Spleen (tissue), 11 donors: ENCODE results near the gene KCNC2. TPM values are rescaled to one million over a fixed set of nuclear protein-coding genes. Genes with fewer than 3 reads are reported as not detected.

Experiments
- DNase-seq: peaks from one replicate; pipeline ENCODE4 v3.0.0-alpha.2; 2020
- H3K27ac ChIP-seq, 8 donors: fragments of 200-600 bp; sonication (generic) in 7 of 8; 1 replicate in 4 of 8; 2 replicates in 4 of 8; pipeline versions ENCODE4 v1.5.0 to v1.8.0; 2016 to 2021; ENCODE audit warnings: inconsistent platforms in 4 of 8, mild to moderate bottlenecking in 4 of 8, moderate library complexity in 1 of 8
- H3K27me3 ChIP-seq, 7 donors: fragments of 200-600 bp; sonication (generic) in 6 of 7; replicated peaks in 1 of 7; 1 replicate in 4 of 7; 2 replicates in 3 of 7; pipeline versions ENCODE4 v1.5.0 to v1.8.0; 2016 to 2021; ENCODE audit warnings: inconsistent platforms in 3 of 7, mild to moderate bottlenecking in 1 of 7
- H3K36me3 ChIP-seq, 6 donors: fragments of 200-600 bp; sonication (generic) in 5 of 6; 1 replicate in 4 of 6; 2 replicates in 2 of 6; pipeline versions ENCODE4 v1.5.0 to v1.8.0; 2016 to 2021; ENCODE audit warnings: inconsistent platforms in 2 of 6
- H3K4me1 ChIP-seq, 6 donors: fragments of 200-600 bp; sonication (generic) in 5 of 6; 1 replicate in 3 of 6; 2 replicates in 3 of 6; pipeline versions ENCODE4 v1.5.0 to v1.8.0; 2016 to 2021; ENCODE audit warnings: inconsistent platforms in 3 of 6
- H3K4me3 ChIP-seq, 8 donors: fragments of 200-600 bp; sonication (generic) in 7 of 8; 1 replicate in 4 of 8; 2 replicates in 4 of 8; pipeline versions ENCODE4 v1.5.0 to v1.8.0; 2016 to 2021; ENCODE audit warnings: inconsistent platforms in 4 of 8, mild to moderate bottlenecking in 4 of 8, moderate library complexity in 2 of 8
- H3K9me3 ChIP-seq, 8 donors: fragments of 200-600 bp; sonication (generic) in 7 of 8; 1 replicate in 4 of 8; 2 replicates in 4 of 8; pipeline versions ENCODE4 v1.5.0 to v1.8.0; 2016 to 2021; ENCODE audit warnings: inconsistent platforms in 4 of 8
- POLR2A ChIP-seq, 3 donors: fragments of 450-650 bp; IDR thresholded peaks; one replicate each; pipeline ENCODE4 v1.5.1; 2017; ENCODE audit warnings: antibody characterized with exemption in 3 of 3, mild to moderate bottlenecking in 1 of 3
- POLR2AphosphoS5 ChIP-seq, 3 donors: sonication (generic); formaldehyde crosslinking; IDR thresholded peaks; one replicate each; pipeline ENCODE4 v1.5.1; 2017; ENCODE audit warnings: antibody characterized with exemption in 3 of 3
- WGBS, 5 donors: extraction: QIAGEN DNeasy Blood & Tissue Kit in 3 of 5; methylation state at CpG; one replicate each; pipeline versions ENCODE4 v1.1.5 to v1.1.7; 2013 to 2018; 5-methylcytosine and 5-hydroxymethylcytosine counted together
- intact Hi-C: fragments of 100-400 bp; cut with DNase I; formaldehyde crosslinking; loops from one replicate; pipeline ENCODE4 v1.15.0; 2023; ENCODE audit warnings: low total_unique reads
- polyA plus RNA-seq, 3 donors: library from polyadenylated mRNA; stranded (reverse); fragments of 200-250 nt; gene quantifications; one replicate each; pipeline ENCODE4 v1.2.1, GENCODE V29; 2013
- total RNA-seq, 7 donors: library from RNA; depleted of rRNA in 3 of 7; stranded (reverse); fragments of >200 nt in 3 of 7; fragmentation: NEBNext Ultra II Directional in 4 of 7; extraction: Animal tissue kit (Norgen Biotek cat#: 25700) in 4 of 7; gene quantifications; one replicate each; pipeline versions ENCODE4 v1.1.0 to v1.2.1, GENCODE V29; 2016 to 2021
- TF ChIP-seq, protein P1 (sequence below), 11 experiments: fragments of 200-600 bp in 7 of 11; fragments of 450-650 bp in 4 of 11; sonication (generic) in 4 of 11; IDR thresholded peaks in 8 of 11; conservative IDR thresholded peaks in 3 of 11; 1 replicate in 7 of 11; 2 replicates in 4 of 11; pipeline versions ENCODE4 v1.4.0 to v1.8.0; 2016 to 2021; ENCODE audit warnings: antibody characterized with exemption in 11 of 11, inconsistent platforms in 4 of 11, mild to moderate bottlenecking in 1 of 11
- donor health status: healthy with polysubstance abuse.
- donor health status: DM: no; HTN: no; CAD: no; lungs with moderate emphysema.
- donor health status: DM: no; HTN: no; CAD: no.
- donor health status: Bipolar disorder and iron deficiency.
- donor health status: healthy.
- donor health status: DM: no; HTN: no; CAD: no.
- donor health status: DM: yes; HTN: yes; CAD: no.

The KCNC2 gene
- total and polyA plus RNA-seq, 10 donors, result not detected

DNA sequence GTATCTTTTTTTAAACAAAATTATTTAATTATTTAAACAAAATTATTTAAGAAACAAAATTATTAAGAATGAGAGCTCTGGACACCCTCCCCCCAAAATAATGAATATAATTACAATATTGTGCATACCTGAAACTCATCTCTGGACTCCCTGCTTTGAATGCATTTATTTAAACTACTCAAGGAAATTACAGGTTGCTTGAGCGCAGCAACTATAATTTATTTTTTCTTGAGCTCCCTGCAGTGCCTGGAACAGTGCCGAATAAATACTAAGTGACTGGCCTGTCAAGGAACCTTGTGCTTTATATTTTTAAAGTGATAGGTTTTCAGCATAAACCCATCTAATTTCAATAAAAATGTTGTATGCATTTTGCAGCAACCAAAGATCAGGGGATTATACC, 93.9 kb downstream of the KCNC2 start:
- no peak overlapping the region for H3K27ac ChIP-seq
- intact Hi-C loops, result no loop called here
- DNase-seq, result no peak
- no peaks in the 10 kb centered on the region for H3K36me3 ChIP-seq
- 86 to 96% (median 94%) methylated on average over 2 of the region's 2 CpGs for WGBS, 5 donors
- no peaks in the 10 kb centered on the region for H3K27me3 ChIP-seq
- no peak for TF ChIP-seq POLR2A (IDR thresholded peaks at IDR 0.05)
- TF ChIP-seq, protein P1, sequence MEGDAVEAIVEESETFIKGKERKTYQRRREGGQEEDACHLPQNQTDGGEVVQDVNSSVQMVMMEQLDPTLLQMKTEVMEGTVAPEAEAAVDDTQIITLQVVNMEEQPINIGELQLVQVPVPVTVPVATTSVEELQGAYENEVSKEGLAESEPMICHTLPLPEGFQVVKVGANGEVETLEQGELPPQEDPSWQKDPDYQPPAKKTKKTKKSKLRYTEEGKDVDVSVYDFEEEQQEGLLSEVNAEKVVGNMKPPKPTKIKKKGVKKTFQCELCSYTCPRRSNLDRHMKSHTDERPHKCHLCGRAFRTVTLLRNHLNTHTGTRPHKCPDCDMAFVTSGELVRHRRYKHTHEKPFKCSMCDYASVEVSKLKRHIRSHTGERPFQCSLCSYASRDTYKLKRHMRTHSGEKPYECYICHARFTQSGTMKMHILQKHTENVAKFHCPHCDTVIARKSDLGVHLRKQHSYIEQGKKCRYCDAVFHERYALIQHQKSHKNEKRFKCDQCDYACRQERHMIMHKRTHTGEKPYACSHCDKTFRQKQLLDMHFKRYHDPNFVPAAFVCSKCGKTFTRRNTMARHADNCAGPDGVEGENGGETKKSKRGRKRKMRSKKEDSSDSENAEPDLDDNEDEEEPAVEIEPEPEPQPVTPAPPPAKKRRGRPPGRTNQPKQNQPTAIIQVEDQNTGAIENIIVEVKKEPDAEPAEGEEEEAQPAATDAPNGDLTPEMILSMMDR (IDR thresholded peaks at IDR 0.05 in 8 of 11, conservative IDR thresholded peaks at IDR 0.05 in 3 of 11), result no peak
- no peak for TF ChIP-seq POLR2AphosphoS5 (IDR thresholded peaks at IDR 0.05)
- H3K4me1 ChIP-seq, result no peaks in the 10 kb centered on the region
- H3K4me3 ChIP-seq, result no peak overlapping the region
- H3K9me3 ChIP-seq, result no peaks in the 10 kb centered on the region

DNA sequence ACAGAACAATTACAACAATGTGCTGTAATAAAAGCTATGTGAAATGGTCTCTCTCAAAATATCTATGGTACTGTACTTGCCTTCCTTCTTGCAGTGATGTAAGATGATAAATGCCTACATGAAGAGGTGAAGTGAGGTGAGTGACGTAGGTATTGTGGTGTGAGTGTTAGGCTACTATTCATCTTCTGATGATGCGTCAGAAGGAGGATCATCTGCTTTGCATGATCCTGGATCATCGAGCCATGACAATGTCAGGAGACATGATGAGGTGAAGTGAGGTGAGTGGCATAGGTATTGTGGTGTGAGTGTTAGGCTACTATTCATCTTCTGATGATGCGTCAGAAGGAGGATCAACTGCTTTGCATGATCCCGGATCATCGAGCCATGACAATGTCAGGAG, 105.8 kb downstream of the KCNC2 start:
- no peaks in the 10 kb centered on the region for H3K9me3 ChIP-seq
- no peak overlapping the region for H3K4me3 ChIP-seq
- intact Hi-C loops, result no loop called here
- no peak overlapping the region for H3K27ac ChIP-seq
- H3K36me3 ChIP-seq, result no peaks in the 10 kb centered on the region
- no peaks in the 10 kb centered on the region for H3K4me1 ChIP-seq
- no peaks in the 10 kb centered on the region for H3K27me3 ChIP-seq
- WGBS, 5 donors, result 90 to 94% (median 92%) methylated on average over 6 of the region's 6 CpGs
- no peak for DNase-seq
- TF ChIP-seq, protein P1 (IDR thresholded peaks at IDR 0.05 in 8 of 11, conservative IDR thresholded peaks at IDR 0.05 in 3 of 11), result no peak
- TF ChIP-seq POLR2AphosphoS5 (IDR thresholded peaks at IDR 0.05) (no peak), POLR2A (IDR thresholded peaks at IDR 0.05) (no peak)

DNA sequence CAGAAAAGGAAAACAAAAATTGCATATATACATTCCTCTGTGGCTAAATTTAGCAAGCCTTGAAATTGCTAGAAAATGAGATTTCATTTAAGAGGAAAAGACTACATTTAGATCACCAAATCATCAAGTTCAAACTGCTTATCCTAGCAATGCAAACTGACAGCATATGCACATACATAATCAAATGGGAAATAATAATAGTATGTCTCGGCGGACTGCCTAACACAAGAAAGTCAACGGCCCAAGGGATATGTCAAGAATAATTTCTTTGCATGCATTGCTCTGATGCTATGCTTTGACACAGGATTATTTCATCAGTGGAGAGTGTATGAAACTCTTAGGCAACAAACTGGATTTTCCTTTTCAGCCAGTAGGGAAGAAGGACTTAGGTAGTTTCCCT, 107.9 kb downstream of the KCNC2 start:
- H3K4me1 ChIP-seq, result no peaks in the 10 kb centered on the region
- no peaks in the 10 kb centered on the region for H3K9me3 ChIP-seq
- no peak for TF ChIP-seq POLR2A (IDR thresholded peaks at IDR 0.05)
- TF ChIP-seq POLR2AphosphoS5 (IDR thresholded peaks at IDR 0.05), result no peak
- TF ChIP-seq, protein P1 (IDR thresholded peaks at IDR 0.05 in 8 of 11, conservative IDR thresholded peaks at IDR 0.05 in 3 of 11), result no peak
- no peaks in the 10 kb centered on the region for H3K36me3 ChIP-seq
- no peak overlapping the region for H3K4me3 ChIP-seq
- DNase-seq, result no peak
- WGBS, 5 donors, result 76 to 99% (median 86%) methylated on average over 3 of the region's 3 CpGs
- H3K27me3 ChIP-seq, result no peaks in the 10 kb centered on the region
- intact Hi-C loops, result no loop called here
- no peak overlapping the region for H3K27ac ChIP-seq

DNA sequence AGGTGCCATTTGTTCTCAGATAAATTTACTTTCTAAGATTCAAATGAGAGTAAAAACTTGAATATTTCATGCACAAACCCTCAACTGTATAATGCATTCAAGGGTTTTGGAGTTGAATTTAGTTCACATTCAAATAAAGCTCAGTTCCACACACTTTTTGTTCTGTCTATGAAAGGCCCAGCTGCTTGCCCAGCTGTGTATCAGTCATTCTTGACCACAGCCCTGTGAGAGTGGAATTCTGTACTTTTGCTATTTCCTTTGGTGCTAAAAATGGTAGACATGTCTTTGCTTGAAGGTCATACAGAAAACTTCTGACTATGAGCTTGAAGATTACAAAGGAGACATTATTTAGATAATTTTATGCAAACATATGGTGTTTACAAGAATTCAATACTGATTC, 110.4 kb downstream of the KCNC2 start:
- Histone ChIP-seq H3K4me3 (no peak overlapping the region), H3K36me3 (no peaks in the 10 kb centered on the region), H3K4me1 (no peaks in the 10 kb centered on the region), H3K9me3 (no peaks in the 10 kb centered on the region), H3K27ac (no peak overlapping the region), H3K27me3 (no peaks in the 10 kb centered on the region)
- intact Hi-C loops, result no loop called here
- no peak for DNase-seq
- TF ChIP-seq POLR2A (IDR thresholded peaks at IDR 0.05) (no peak), POLR2AphosphoS5 (IDR thresholded peaks at IDR 0.05) (no peak)
- TF ChIP-seq, protein P1 (IDR thresholded peaks at IDR 0.05 in 8 of 11, conservative IDR thresholded peaks at IDR 0.05 in 3 of 11), result no peak
